H9 (cell line): ENCODE data around the gene MXRA7. TPM values are rescaled to one million over a fixed set of nuclear protein-coding genes. Genes with fewer than 3 reads are reported as not detected.

Experiments used
- DNase-seq: peaks from one replicate; pipeline ENCODE4 v3.0.0-alpha.2; 2017
- H2AFZ ChIP-seq: one replicate; pipeline ENCODE4 v1.6.1; 2013; ENCODE audit warnings: mild to moderate bottlenecking, low read length, control low read depth, moderate library complexity
- H2AK5ac ChIP-seq: 2 replicates; pipeline ENCODE4 v1.6.1; 2013; ENCODE audit warnings: low read length, control low read depth, mixed read lengths; ENCODE audit not compliant: insufficient read length
- H2BK120ac ChIP-seq: one replicate; pipeline ENCODE4 v1.6.1; 2013; ENCODE audit warnings: low read depth, mild to moderate bottlenecking, low read length, control low read depth, inconsistent platforms; ENCODE audit not compliant: poor library complexity, severe bottlenecking
- H2BK12ac ChIP-seq: 2 replicates; pipeline ENCODE4 v1.6.1; 2013; ENCODE audit warnings: low read length, control low read depth, mixed read lengths, low read depth; ENCODE audit not compliant: insufficient read length
- H2BK15ac ChIP-seq: 2 replicates; pipeline ENCODE4 v1.6.1; 2013; ENCODE audit warnings: low read depth, low read length, control low read depth
- H2BK20ac ChIP-seq: one replicate; pipeline ENCODE4 v1.6.1; 2013; ENCODE audit warnings: low read depth, mild to moderate bottlenecking, low read length, control low read depth, inconsistent platforms; ENCODE audit not compliant: poor library complexity, severe bottlenecking
- H2BK5ac ChIP-seq: 2 replicates; pipeline ENCODE4 v1.6.1; 2013; ENCODE audit warnings: low read length, control low read depth, mixed read lengths; ENCODE audit not compliant: insufficient read length
- H3K14ac ChIP-seq: 2 replicates; pipeline ENCODE4 v1.6.1; 2013; ENCODE audit warnings: low read length, control low read depth; ENCODE audit not compliant: insufficient read depth
- H3K18ac ChIP-seq: 2 replicates; pipeline ENCODE4 v1.6.1; 2013; ENCODE audit warnings: low read depth, mild to moderate bottlenecking, mixed read lengths, low read length, control low read depth; ENCODE audit not compliant: insufficient read length
- H3K23ac ChIP-seq: 2 replicates; pipeline ENCODE4 v1.6.1; 2013; ENCODE audit warnings: low read length, control low read depth, mixed read lengths, low read depth; ENCODE audit not compliant: insufficient read length
- H3K23me2 ChIP-seq: 2 replicates; pipeline ENCODE4 v1.6.1; 2013; ENCODE audit warnings: low read depth, mild to moderate bottlenecking, mixed read lengths, low read length, control low read depth; ENCODE audit not compliant: insufficient read length, poor library complexity, severe bottlenecking
- H3K27ac ChIP-seq: 2 replicates; pipeline ENCODE4 v1.5.1; 2013; ENCODE audit warnings: low read length, control low read depth, mixed read lengths, low read depth; ENCODE audit not compliant: insufficient read length
- H3K27me3 ChIP-seq: 2 replicates; pipeline ENCODE4 v1.6.1; 2013; ENCODE audit warnings: low read length, control low read depth, inconsistent platforms; ENCODE audit not compliant: insufficient read depth
- H3K4ac ChIP-seq: 2 replicates; pipeline ENCODE4 v1.6.1; 2013; ENCODE audit warnings: low read depth, mild to moderate bottlenecking, control low read depth, inconsistent platforms, low read length, moderate library complexity
- H3K4me1 ChIP-seq: 2 replicates; pipeline ENCODE4 v1.6.1; 2013; ENCODE audit warnings: low read length, control low read depth, inconsistent platforms; ENCODE audit not compliant: insufficient read depth
- H3K4me2 ChIP-seq: 2 replicates; pipeline ENCODE4 v1.6.1; 2013; ENCODE audit warnings: low read length, control low read depth, mixed read lengths; ENCODE audit not compliant: insufficient read length, insufficient read depth
- H3K56ac ChIP-seq: 2 replicates; pipeline ENCODE4 v1.6.1; 2013; ENCODE audit warnings: low read depth, mild to moderate bottlenecking, mixed read lengths, low read length, control low read depth; ENCODE audit not compliant: insufficient read length
- H3K79me1 ChIP-seq: 2 replicates; pipeline ENCODE4 v1.6.1; 2013; ENCODE audit warnings: low read depth, mild to moderate bottlenecking, moderate library complexity, low read length, control low read depth, inconsistent platforms; ENCODE audit not compliant: insufficient read depth, poor library complexity, severe bottlenecking
- H3K79me2 ChIP-seq: 2 replicates; pipeline ENCODE4 v1.6.1; 2013; ENCODE audit warnings: low read length, control low read depth, inconsistent platforms; ENCODE audit not compliant: insufficient read depth
- H3K9ac ChIP-seq: 2 replicates; pipeline ENCODE4 v1.6.1; 2013; ENCODE audit warnings: low read length, control low read depth, mixed read lengths; ENCODE audit not compliant: insufficient read length; ENCODE audit errors: extremely low read depth
- H3K9me3 ChIP-seq: one replicate; pipeline ENCODE4 v1.6.1; 2013; ENCODE audit warnings: low read depth, low read length, inconsistent platforms; ENCODE audit not compliant: control insufficient read depth
- H3T11ph ChIP-seq: one replicate; pipeline ENCODE4 v1.6.1; 2013; ENCODE audit warnings: mild to moderate bottlenecking, low read length, control low read depth, inconsistent platforms
- H4K20me1 ChIP-seq: one replicate; pipeline ENCODE4 v1.6.1; 2013; ENCODE audit not compliant: control insufficient read depth, insufficient read length, insufficient read depth
- H4K5ac ChIP-seq: 2 replicates; pipeline ENCODE4 v1.6.1; 2013; ENCODE audit warnings: low read depth, mild to moderate bottlenecking, mixed read lengths, low read length, control low read depth; ENCODE audit not compliant: insufficient read length
- H4K8ac ChIP-seq: replicated peaks from 2 replicates; pipeline ENCODE4 v1.6.1; 2013; ENCODE audit warnings: low read length, control low read depth, mixed read lengths, low read depth; ENCODE audit not compliant: insufficient read length
- H4K91ac ChIP-seq: 2 replicates; pipeline ENCODE4 v1.6.1; 2013; ENCODE audit warnings: low read depth, mild to moderate bottlenecking, moderate library complexity, mixed read lengths, low read length, control low read depth; ENCODE audit not compliant: insufficient read length
- H3K27ac Mint-ChIP-seq, 3 experiments: 2 replicates in 2 of 3; 3 replicates in 1 of 3; pipeline ENCODE4 v1.8.0; 2020 to 2021; ENCODE audit warnings: mixed read lengths in 3 of 3, mild to moderate bottlenecking in 1 of 3, moderate library complexity in 1 of 3
- H3K27me3 Mint-ChIP-seq: 2 replicates; pipeline ENCODE4 v1.8.0; 2021; ENCODE audit warnings: low read depth, mild to moderate bottlenecking, moderate library complexity, mixed read lengths
- H3K36me3 Mint-ChIP-seq, 3 experiments: 2 replicates in 2 of 3; 3 replicates in 1 of 3; pipeline ENCODE4 v1.8.0; 2020 to 2021; ENCODE audit warnings: low read depth in 3 of 3, mixed read lengths in 3 of 3; ENCODE audit not compliant: insufficient read depth in 1 of 3
- H3K4me1 Mint-ChIP-seq, 2 experiments: 2 replicates each; pipeline ENCODE4 v1.8.0; 2020; ENCODE audit warnings: mixed read lengths in 2 of 2
- H3K4me3 Mint-ChIP-seq, 2 experiments: 2 replicates in 1 of 2; 3 replicates in 1 of 2; pipeline ENCODE4 v1.8.0; 2020 to 2021; ENCODE audit warnings: mild to moderate bottlenecking in 2 of 2, mixed read lengths in 2 of 2, moderate library complexity in 1 of 2
- H3K9me3 Mint-ChIP-seq, 2 experiments: 2 replicates in 1 of 2; 3 replicates in 1 of 2; pipeline ENCODE4 v1.8.0; 2020; ENCODE audit warnings: mild to moderate bottlenecking in 2 of 2, mixed read lengths in 2 of 2, moderate library complexity in 1 of 2
- CTCF ChIP-seq: fragments of 200-600 bp; sonication (generic); conservative IDR thresholded peaks from 3 replicates; pipeline ENCODE4 v1.8.0; 2021; ENCODE audit warnings: antibody characterized with exemption, mild to moderate bottlenecking
- WGBS: extraction: QIAGEN DNeasy Blood & Tissue Kit; methylation state at CpG from one replicate; pipeline ENCODE4 v1.1.7; 2013; ENCODE audit warnings: missing lambda C conversion rate, low lambda C conversion rate, mixed read lengths; ENCODE audit not compliant: insufficient read length; ENCODE audit errors: extremely low coverage; 5-methylcytosine and 5-hydroxymethylcytosine counted together
- total RNA-seq: library from RNA; stranded (reverse); gene quantifications from 2 replicates; pipeline ENCODE4 v1.2.1, GENCODE V29; 2021

Gene MXRA7
- total RNA-seq, 1 experiment from 2014 or later, result 28.2 TPM

- H3K23me2 ChIP-seq, result peaks cover 4% of the 10 kb centered on the region
- no peak overlapping the region for H2BK20ac ChIP-seq
- no peak overlapping the region for H2AK5ac ChIP-seq
- Mint-ChIP-seq H3K36me3 (no peaks in the 10 kb centered on the region), H3K9me3 (no peaks in the 10 kb centered on the region), H3K27me3 (no peaks in the 10 kb centered on the region), H3K27ac (no peak overlapping the region), H3K4me1 (peaks cover 18 to 26% of the 10 kb centered on the region in 2 experiments), H3K4me3 (no peak overlapping the region; a peak in 1 of 5 replicates)
- H3K56ac ChIP-seq, result no peak overlapping the region
- H3K27me3 ChIP-seq, result no peaks in the 10 kb centered on the region
- no peak overlapping the region for H3K9ac ChIP-seq
- H3K4me1 ChIP-seq, result peaks cover 5% of the 10 kb centered on the region
- no peak overlapping the region for H4K5ac ChIP-seq
- WGBS, result no CpG with 5 or more reads among the region's 9 CpGs
- no peak overlapping the region for H2BK15ac ChIP-seq
- H4K91ac ChIP-seq, result no peak overlapping the region
- no peak overlapping the region for H4K8ac ChIP-seq
- no peak for DNase-seq
- H3K27ac ChIP-seq, result no peak overlapping the region
- no peak overlapping the region for H3K23ac ChIP-seq
- H3K14ac ChIP-seq, result no peak overlapping the region
- H3K79me2 ChIP-seq, result no peaks in the 10 kb centered on the region
- no peak overlapping the region for H2AFZ ChIP-seq
- H3K79me1 ChIP-seq, result no peaks in the 10 kb centered on the region
- no peak overlapping the region for H3T11ph ChIP-seq
- H2BK120ac ChIP-seq, result no peak overlapping the region
- no peak overlapping the region for H3K18ac ChIP-seq
- no peaks in the 10 kb centered on the region for H3K9me3 ChIP-seq
- peaks cover 2% of the 10 kb centered on the region for H4K20me1 ChIP-seq
- H3K4me2 ChIP-seq, result no peak overlapping the region
- no peak overlapping the region for H2BK5ac ChIP-seq
- no peak overlapping the region for H3K4ac ChIP-seq
- no peak overlapping the region for H2BK12ac ChIP-seq
- no peak for TF ChIP-seq CTCF
Measured at GRCh38 chr17:76670020-76670717, 40.6 kb downstream of the MXRA7 start.
